MCF 10A (cell line): ENCODE measurements around the gene AK6. TPM values are rescaled to one million over a fixed set of nuclear protein-coding genes. Genes with fewer than 3 reads are reported as not detected.

Source experiments
- BruUV-seq: library from RNA; stranded (reverse); fragments of 400-500 nt; replicated peaks from 2 replicates; lab custom pipeline; 2021; lab: Mats Ljungman, UMichigan
- CTCF ChIA-PET: fragments of 300-600 bp; sonication (Branson Sonifier 250); formaldehyde crosslinking; extraction: SDS; loops from one replicate; lab custom pipeline; 2021; ENCODE audit warnings: antibody characterized with exemption, inconsistent platforms; lab: Yijun Ruan, JAX
- POLR2A ChIA-PET: fragments of 300-600, 350-650 bp; sonication (Branson Sonifier 250); formaldehyde crosslinking; extraction: SDS; loops from one replicate; lab custom pipeline; 2020; ENCODE audit warnings: antibody characterized with exemption, inconsistent platforms; lab: Yijun Ruan, JAX
- DNase-seq: peaks from one replicate; pipeline ENCODE4 v3.0.0-alpha.2; 2018; ENCODE audit not compliant: unreplicated experiment
- H3K27ac Mint-ChIP-seq: one replicate; pipeline ENCODE4 v1.8.0; 2022; ENCODE audit warnings: mild to moderate bottlenecking, low read depth, mixed read lengths; ENCODE audit not compliant: unreplicated experiment
- H3K27me3 Mint-ChIP-seq: one replicate; pipeline ENCODE4 v1.8.0; 2022; ENCODE audit warnings: mixed read lengths; ENCODE audit not compliant: insufficient read depth, unreplicated experiment
- H3K36me3 Mint-ChIP-seq: one replicate; pipeline ENCODE4 v1.8.0; 2022; ENCODE audit warnings: mild to moderate bottlenecking, moderate library complexity, mixed read lengths; ENCODE audit not compliant: insufficient read depth, unreplicated experiment
- H3K4me1 Mint-ChIP-seq: one replicate; pipeline ENCODE4 v1.8.0; 2022; ENCODE audit warnings: mixed read lengths; ENCODE audit not compliant: insufficient read depth, unreplicated experiment
- H3K4me3 Mint-ChIP-seq: one replicate; pipeline ENCODE4 v1.8.0; 2022; ENCODE audit warnings: mild to moderate bottlenecking, moderate library complexity, mixed read lengths; ENCODE audit not compliant: unreplicated experiment
- H3K9me3 Mint-ChIP-seq: one replicate; pipeline ENCODE4 v1.8.0; 2022; ENCODE audit warnings: mixed read lengths; ENCODE audit not compliant: unreplicated experiment
- intact Hi-C: fragments of 100-400 bp; cut with micrococcal nuclease; formaldehyde crosslinking; loops from 2 replicates; pipeline ENCODE4 v1.14.1; 2022
- total RNA-seq: library from RNA; stranded (reverse); gene quantifications from 2 replicates; pipeline ENCODE4 v1.2.3, GENCODE V29; 2022
- TF ChIP-seq, protein P1 (sequence below): fragments of 200-600 bp; IDR thresholded peaks from one replicate; pipeline ENCODE4 v1.8.0; 2022; ENCODE audit warnings: antibody characterized with exemption, mild to moderate bottlenecking; ENCODE audit not compliant: unreplicated experiment

The AK6 gene
- total RNA-seq, 1 experiment from 2014 or later: 52.4 TPM

DNA sequence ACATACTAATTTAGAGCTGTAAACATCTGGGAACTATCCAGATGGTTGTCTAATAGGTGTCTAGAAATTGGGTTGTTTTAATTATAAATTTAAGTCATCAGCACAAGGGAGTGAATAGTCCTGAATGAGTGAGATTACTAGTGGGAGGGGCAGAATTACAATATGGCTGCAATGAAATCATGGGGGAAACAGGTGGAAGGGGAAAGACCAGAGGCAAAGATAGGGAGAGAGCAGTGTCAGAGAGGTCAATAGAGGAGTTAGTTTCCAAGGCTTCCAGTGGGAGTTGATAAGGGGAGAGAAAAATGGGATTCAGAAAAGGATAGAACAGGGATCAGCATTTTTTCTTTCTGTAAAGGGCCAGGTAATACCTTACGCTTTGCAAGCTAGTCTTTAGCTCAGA is 8.9 kb downstream of the AK6 start:
- H3K9me3 Mint-ChIP-seq: no peaks in the 10 kb centered on the region
- ChIA-PET POLR2A (no interaction called here), CTCF (no interaction called here)
- H3K36me3 Mint-ChIP-seq: peaks cover 66% of the 10 kb centered on the region
- peak overlapping the region; percentile 76 for H3K27ac Mint-ChIP-seq
- peaks cover 4% of the 10 kb centered on the region for H3K4me1 Mint-ChIP-seq
- no peak for DNase-seq
- no TSS peak for BruUV-seq
- intact Hi-C loops: no loop called here
- H3K27me3 Mint-ChIP-seq: no peaks in the 10 kb centered on the region
- TF ChIP-seq, protein P1, sequence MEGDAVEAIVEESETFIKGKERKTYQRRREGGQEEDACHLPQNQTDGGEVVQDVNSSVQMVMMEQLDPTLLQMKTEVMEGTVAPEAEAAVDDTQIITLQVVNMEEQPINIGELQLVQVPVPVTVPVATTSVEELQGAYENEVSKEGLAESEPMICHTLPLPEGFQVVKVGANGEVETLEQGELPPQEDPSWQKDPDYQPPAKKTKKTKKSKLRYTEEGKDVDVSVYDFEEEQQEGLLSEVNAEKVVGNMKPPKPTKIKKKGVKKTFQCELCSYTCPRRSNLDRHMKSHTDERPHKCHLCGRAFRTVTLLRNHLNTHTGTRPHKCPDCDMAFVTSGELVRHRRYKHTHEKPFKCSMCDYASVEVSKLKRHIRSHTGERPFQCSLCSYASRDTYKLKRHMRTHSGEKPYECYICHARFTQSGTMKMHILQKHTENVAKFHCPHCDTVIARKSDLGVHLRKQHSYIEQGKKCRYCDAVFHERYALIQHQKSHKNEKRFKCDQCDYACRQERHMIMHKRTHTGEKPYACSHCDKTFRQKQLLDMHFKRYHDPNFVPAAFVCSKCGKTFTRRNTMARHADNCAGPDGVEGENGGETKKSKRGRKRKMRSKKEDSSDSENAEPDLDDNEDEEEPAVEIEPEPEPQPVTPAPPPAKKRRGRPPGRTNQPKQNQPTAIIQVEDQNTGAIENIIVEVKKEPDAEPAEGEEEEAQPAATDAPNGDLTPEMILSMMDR: no peak
- no peak overlapping the region for H3K4me3 Mint-ChIP-seq

DNA sequence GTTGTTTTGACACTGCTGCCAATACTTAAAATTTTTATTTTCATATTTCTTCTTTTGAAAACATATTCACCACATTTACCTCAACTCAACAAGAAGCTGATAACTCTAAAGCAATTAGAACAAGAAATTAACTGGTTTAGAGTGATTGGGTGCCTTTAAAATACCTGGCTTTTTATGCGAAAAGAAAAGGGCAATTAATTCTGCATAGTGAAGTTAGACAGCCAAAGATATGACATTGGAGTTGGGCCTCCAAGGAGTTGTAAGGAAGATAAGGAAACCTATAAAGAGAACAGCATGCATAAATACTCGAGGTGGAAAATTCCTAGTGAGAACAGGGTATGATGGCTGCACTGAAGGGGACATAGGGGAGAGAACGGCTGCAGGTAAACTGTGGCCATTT is 9.6 kb downstream of the AK6 start:
- BruUV-seq: no TSS peak
- DNase-seq: no peak
- CTCF ChIA-PET: interaction anchor here (0.6 kb wide), 1 partner anchor 62 kb away, joined by 4 read pairs; no protein-coding TSS in a partner anchor
- POLR2A ChIA-PET: no interaction called here
- Mint-ChIP-seq H3K36me3 (peaks cover 63% of the 10 kb centered on the region), H3K27me3 (no peaks in the 10 kb centered on the region), H3K27ac (peak overlapping the region; percentile 76), H3K9me3 (no peaks in the 10 kb centered on the region), H3K4me3 (no peak overlapping the region), H3K4me1 (no peaks in the 10 kb centered on the region)
- intact Hi-C loops: no loop called here
- TF ChIP-seq, protein P1: no peak

DNA sequence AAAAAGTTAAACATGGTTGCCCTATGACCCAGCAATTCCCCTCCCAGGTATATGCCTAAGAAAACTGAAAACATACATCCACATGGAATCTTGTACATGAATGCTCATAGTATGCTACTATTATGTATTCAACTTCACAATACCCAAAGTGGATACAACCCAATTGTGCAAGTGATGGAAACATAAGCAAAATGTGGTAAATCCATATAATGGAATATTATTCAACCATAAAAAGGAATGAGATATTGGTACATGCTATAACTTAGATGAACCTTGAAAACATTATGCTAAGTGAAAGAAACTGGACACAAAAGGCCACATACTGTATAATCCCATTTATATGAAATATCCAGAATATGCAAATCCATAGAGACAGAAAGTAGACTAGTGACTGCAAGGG is 18.7 kb downstream of the AK6 start:
- BruUV-seq: no TSS peak
- Mint-ChIP-seq H3K27me3 (no peaks in the 10 kb centered on the region), H3K4me3 (no peak overlapping the region), H3K36me3 (peaks cover 34% of the 10 kb centered on the region), H3K9me3 (no peaks in the 10 kb centered on the region), H3K4me1 (no peaks in the 10 kb centered on the region), H3K27ac (no peak overlapping the region)
- TF ChIP-seq, protein P1: no peak
- DNase-seq: no peak
- POLR2A ChIA-PET: no interaction called here
- intact Hi-C loops: no loop called here
- CTCF ChIA-PET: no interaction called here

DNA sequence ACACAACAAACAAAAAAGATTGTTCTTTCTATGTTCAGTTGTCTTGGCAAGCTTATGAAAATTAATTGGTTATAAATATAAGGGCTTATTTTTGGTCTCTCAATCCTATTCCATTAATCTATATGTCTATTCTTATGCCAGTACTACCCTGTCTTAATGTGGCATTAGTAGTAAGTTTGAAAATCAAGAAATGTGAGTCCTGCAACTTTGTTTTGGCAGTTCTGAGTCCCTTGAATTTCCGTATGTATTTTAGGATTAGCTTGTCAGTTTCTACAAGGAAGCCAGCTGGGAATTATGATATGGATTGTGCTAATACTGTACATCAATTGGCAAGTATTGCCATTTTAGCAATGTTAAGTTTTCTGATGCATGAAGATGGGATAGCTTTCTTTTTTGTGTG is 26.2 kb downstream of the AK6 start:
- TF ChIP-seq, protein P1: no peak
- BruUV-seq: no TSS peak

More for the DNA sequence above, 26.2 kb downstream of the AK6 start:
- Mint-ChIP-seq H3K27ac (no peak overlapping the region), H3K4me1 (no peaks in the 10 kb centered on the region), H3K4me3 (no peak overlapping the region), H3K9me3 (no peaks in the 10 kb centered on the region), H3K36me3 (no peaks in the 10 kb centered on the region), H3K27me3 (no peaks in the 10 kb centered on the region)
- intact Hi-C loops: no loop called here
- ChIA-PET POLR2A (no interaction called here), CTCF (interaction anchor here (0.6 to 1.2 kb wide), 3 partner anchors 8 to 45 kb away, joined by 3 to 8 read pairs (median 4); no protein-coding TSS in a partner anchor)
- DNase-seq: no peak
